CD4-positive, alpha-beta T cell (primary cell): ENCODE results near the gene MEGF9. TPM values are rescaled to one million over a fixed set of nuclear protein-coding genes. Genes with fewer than 3 reads are reported as not detected.

ENCODE experiments used
- ATAC-seq: fragments of 200-7000 bp; cut with Tn5 transposase; one replicate; pipeline ENCODE4 v1.10.0; 2022; ENCODE audit warnings: mild to moderate bottlenecking; ENCODE audit not compliant: poor library complexity
- CTCF ChIA-PET: fragments of 350-600 bp; sonication (Branson Sonifier 250); formaldehyde crosslinking; loops from one replicate; lab custom pipeline; 2021; ENCODE audit warnings: antibody characterized with exemption, inconsistent platforms; lab: Charles Lee
- POLR2A ChIA-PET: fragments of 350-600 bp; sonication (Branson Sonifier 250); formaldehyde crosslinking; loops from one replicate; lab custom pipeline; 2021; ENCODE audit warnings: antibody characterized with exemption, inconsistent platforms; lab: Charles Lee
- DNase-seq, 14 experiments: peaks; one replicate each; pipeline ENCODE4 v3.0.0-alpha.2; 2013 to 2020; ENCODE audit warnings: mixed read lengths in 2 of 14
- H3K27ac ChIP-seq, 2 donors: one replicate each; pipeline versions ENCODE4 v1.5.1 to v1.7.0; 2013; ENCODE audit warnings: low read length in 2 of 2, low read depth in 1 of 2, mild to moderate bottlenecking in 1 of 2
- H3K27me3 ChIP-seq, 2 experiments: 1 replicate in 1 of 2; 2 replicates in 1 of 2; pipeline versions ENCODE4 v1.6.1 to v1.7.0; 2013; ENCODE audit warnings: low read length in 2 of 2, control low read depth in 1 of 2, mild to moderate bottlenecking in 1 of 2, moderate library complexity in 1 of 2; ENCODE audit not compliant: insufficient read depth in 2 of 2, control insufficient read depth in 1 of 2
- H3K36me3 ChIP-seq: one replicate; pipeline ENCODE4 v1.6.1; 2013; ENCODE audit warnings: low read length, control low read depth; ENCODE audit not compliant: insufficient read depth
- H3K4me1 ChIP-seq: one replicate; pipeline ENCODE4 v1.6.1; 2013; ENCODE audit warnings: low read length, control low read depth; ENCODE audit not compliant: insufficient read depth
- H3K4me3 ChIP-seq: one replicate; pipeline ENCODE4 v1.5.1; 2013; ENCODE audit warnings: mild to moderate bottlenecking, low read length, moderate library complexity
- H3K9me3 ChIP-seq, 2 experiments: 1 replicate in 1 of 2; 2 replicates in 1 of 2; pipeline versions ENCODE4 v1.6.1 to v1.7.0; 2013; ENCODE audit warnings: low read length in 2 of 2, mild to moderate bottlenecking in 2 of 2, control low read depth in 1 of 2, moderate library complexity in 1 of 2; ENCODE audit not compliant: control insufficient read depth in 1 of 2, insufficient read depth in 1 of 2
- H3K27ac Mint-ChIP-seq: one replicate; pipeline ENCODE4 v1.8.0; 2020; ENCODE audit warnings: mixed read lengths
- H3K27me3 Mint-ChIP-seq: one replicate; pipeline ENCODE4 v1.8.0; 2021; ENCODE audit warnings: mixed read lengths
- H3K36me3 Mint-ChIP-seq: one replicate; pipeline ENCODE4 v1.8.0; 2021; ENCODE audit warnings: low read depth, mixed read lengths
- H3K4me1 Mint-ChIP-seq: one replicate; pipeline ENCODE4 v1.8.0; 2021; ENCODE audit warnings: low read depth, mixed read lengths
- H3K4me3 Mint-ChIP-seq: one replicate; pipeline ENCODE4 v1.8.0; 2020; ENCODE audit warnings: mild to moderate bottlenecking, mixed read lengths
- H3K9me3 Mint-ChIP-seq: one replicate; pipeline ENCODE4 v1.8.0; 2020; ENCODE audit warnings: mixed read lengths
- intact Hi-C, 2 experiments: fragments of 100-400 bp; cut with DNase I in 1 of 2; cut with micrococcal nuclease in 1 of 2; formaldehyde crosslinking; loops; one replicate each; pipeline versions ENCODE4 v1.15.1 to v1.9.0; 2023 to 2025; cut with DNase I, micrococcal nuclease
- total RNA-seq, 174 experiments: library from RNA in 2 of 174; stranded (reverse) in 2 of 174; gene quantifications; one replicate each; pipeline ENCODE4 v1.2.3 and lab custom pipeline; 2021 to 2026
- TF ChIP-seq, protein P1 (sequence below): fragments of 200-600 bp; IDR thresholded peaks from one replicate; pipeline ENCODE4 v1.8.0; 2022; ENCODE audit warnings: antibody characterized with exemption, mild to moderate bottlenecking

The MEGF9 gene
- total RNA-seq, 2 experiments from 2014 or later, result 4.0 to 4.5 TPM

DNA sequence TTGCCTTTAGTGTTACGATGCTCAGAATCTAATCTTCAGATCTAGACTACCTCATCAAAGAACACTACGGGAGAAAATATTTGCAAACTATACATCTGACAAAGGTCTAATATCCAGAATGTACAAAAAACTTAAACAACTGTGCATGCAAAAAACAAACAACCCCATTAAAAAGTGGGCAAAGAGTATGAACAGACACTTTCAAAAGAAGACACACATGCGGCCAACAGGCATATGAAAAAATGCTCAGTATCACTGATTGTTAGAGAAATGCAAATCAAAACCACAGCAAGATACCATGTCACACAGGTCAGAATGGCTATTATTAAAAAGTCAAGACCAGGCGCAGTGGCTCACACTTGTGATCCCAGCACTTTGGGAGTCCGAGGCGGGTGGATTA, 31.0 kb upstream of the MEGF9 start:
- Mint-ChIP-seq H3K9me3 (no peaks in the 10 kb centered on the region), H3K27ac (no peak overlapping the region), H3K4me1 (no peaks in the 10 kb centered on the region), H3K4me3 (no peak overlapping the region), H3K36me3 (no peaks in the 10 kb centered on the region), H3K27me3 (no peaks in the 10 kb centered on the region)
- Histone ChIP-seq H3K27ac (no peak overlapping the region), H3K36me3 (no peaks in the 10 kb centered on the region), H3K4me1 (no peaks in the 10 kb centered on the region), H3K27me3 (no peaks in the 10 kb centered on the region), H3K4me3 (no peak overlapping the region), H3K9me3 (no peaks in the 10 kb centered on the region)
- ATAC-seq (no peak), DNase-seq (no peak)
- POLR2A ChIA-PET, result no interaction called here
- intact Hi-C loops, result no loop called here
- CTCF ChIA-PET, result no interaction called here
- TF ChIP-seq, protein P1, sequence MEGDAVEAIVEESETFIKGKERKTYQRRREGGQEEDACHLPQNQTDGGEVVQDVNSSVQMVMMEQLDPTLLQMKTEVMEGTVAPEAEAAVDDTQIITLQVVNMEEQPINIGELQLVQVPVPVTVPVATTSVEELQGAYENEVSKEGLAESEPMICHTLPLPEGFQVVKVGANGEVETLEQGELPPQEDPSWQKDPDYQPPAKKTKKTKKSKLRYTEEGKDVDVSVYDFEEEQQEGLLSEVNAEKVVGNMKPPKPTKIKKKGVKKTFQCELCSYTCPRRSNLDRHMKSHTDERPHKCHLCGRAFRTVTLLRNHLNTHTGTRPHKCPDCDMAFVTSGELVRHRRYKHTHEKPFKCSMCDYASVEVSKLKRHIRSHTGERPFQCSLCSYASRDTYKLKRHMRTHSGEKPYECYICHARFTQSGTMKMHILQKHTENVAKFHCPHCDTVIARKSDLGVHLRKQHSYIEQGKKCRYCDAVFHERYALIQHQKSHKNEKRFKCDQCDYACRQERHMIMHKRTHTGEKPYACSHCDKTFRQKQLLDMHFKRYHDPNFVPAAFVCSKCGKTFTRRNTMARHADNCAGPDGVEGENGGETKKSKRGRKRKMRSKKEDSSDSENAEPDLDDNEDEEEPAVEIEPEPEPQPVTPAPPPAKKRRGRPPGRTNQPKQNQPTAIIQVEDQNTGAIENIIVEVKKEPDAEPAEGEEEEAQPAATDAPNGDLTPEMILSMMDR, result no peak

DNA sequence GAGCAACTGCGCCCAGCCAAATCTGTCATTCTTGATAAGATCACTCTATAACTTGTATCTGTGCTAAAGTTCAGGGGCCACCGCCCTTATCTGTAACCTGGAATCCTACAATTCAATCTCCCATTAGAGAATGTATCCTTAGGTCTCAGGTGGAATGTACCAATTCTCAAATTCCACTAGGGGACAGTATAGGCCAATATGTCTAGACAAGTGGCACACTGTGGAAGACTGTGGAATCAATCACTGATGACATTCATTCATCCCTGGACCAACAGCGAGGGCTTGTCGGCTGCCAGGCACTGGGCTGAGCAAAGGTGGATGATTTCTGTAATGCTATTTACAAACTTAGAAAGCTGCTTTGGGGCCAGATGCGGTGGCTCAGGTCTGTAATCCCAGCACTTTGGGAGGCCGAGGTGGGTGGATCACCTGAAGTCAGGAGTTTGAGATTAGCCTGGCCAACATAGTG, 28.7 kb upstream of the MEGF9 start:
- ChIA-PET POLR2A (no interaction called here), CTCF (no interaction called here)
- Histone ChIP-seq H3K27me3 (no peaks in the 10 kb centered on the region), H3K4me1 (no peaks in the 10 kb centered on the region), H3K27ac (no peak overlapping the region), H3K36me3 (no peaks in the 10 kb centered on the region), H3K9me3 (no peaks in the 10 kb centered on the region), H3K4me3 (no peak overlapping the region)
- Mint-ChIP-seq H3K27ac (no peak overlapping the region), H3K36me3 (no peaks in the 10 kb centered on the region), H3K9me3 (no peaks in the 10 kb centered on the region), H3K27me3 (no peaks in the 10 kb centered on the region), H3K4me1 (no peaks in the 10 kb centered on the region), H3K4me3 (no peak overlapping the region)
- DNase-seq (peak in 3 of 14 experiments; percentile 40 to 54 (median 52)), ATAC-seq (peak; percentile 68)
- TF ChIP-seq, protein P1, result peak; percentile 68
- intact Hi-C loops, result loop anchor here in 1 of 2 experiments (5.0 kb wide), 2 partner anchors 121 to 659 kb away; no protein-coding TSS in a partner anchor

DNA sequence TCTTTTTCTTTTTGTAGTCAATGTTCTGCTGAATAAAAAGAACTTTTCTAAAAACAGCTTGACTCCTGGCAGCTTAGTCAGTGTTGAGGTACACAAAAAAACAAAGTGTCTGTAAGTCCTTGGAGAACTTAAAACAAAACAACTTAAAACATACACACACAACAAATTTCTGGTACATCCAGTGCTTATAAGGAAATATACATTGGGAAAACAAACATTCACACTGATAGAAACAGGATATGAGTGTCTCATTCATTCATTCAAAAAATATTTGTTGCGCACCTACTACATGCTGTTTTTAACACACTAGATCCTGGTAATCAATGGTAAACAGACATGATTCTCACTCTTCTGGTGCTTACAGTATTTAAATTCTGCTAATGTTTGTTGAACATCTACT, 27.4 kb upstream of the MEGF9 start:
- H3K4me3 ChIP-seq, result no peak overlapping the region
- no peak overlapping the region for H3K27ac ChIP-seq
- no peaks in the 10 kb centered on the region for H3K36me3 Mint-ChIP-seq
- no peaks in the 10 kb centered on the region for H3K36me3 ChIP-seq
- H3K27ac Mint-ChIP-seq, result no peak overlapping the region
- H3K9me3 Mint-ChIP-seq, result no peaks in the 10 kb centered on the region
- TF ChIP-seq, protein P1, result no peak
- H3K4me3 Mint-ChIP-seq, result no peak overlapping the region
- no peaks in the 10 kb centered on the region for H3K27me3 Mint-ChIP-seq
- H3K4me1 ChIP-seq, result no peaks in the 10 kb centered on the region
- ATAC-seq, result no peak
- no peaks in the 10 kb centered on the region for H3K27me3 ChIP-seq
- CTCF ChIA-PET, result no interaction called here
- POLR2A ChIA-PET, result no interaction called here
- intact Hi-C loops, result loop anchor here in 1 of 2 experiments (5.0 kb wide), 2 partner anchors 119 to 661 kb away; no protein-coding TSS in a partner anchor
- no peaks in the 10 kb centered on the region for H3K4me1 Mint-ChIP-seq
- DNase-seq, result no peak
- H3K9me3 ChIP-seq, result no peaks in the 10 kb centered on the region
